Hematopoietic multipotent progenitor cell treated with erythropoietin and hydrocortisone succinate and interleukin-3 and kit ligand, for 4 days (in vitro differentiated cells): ENCODE data around the gene FGGY.
A peak's percentile ranks its signal among the peaks of the same experiment; 100 is the strongest.
"Not testable (repeated sequence)": the region's sequence is repeated elsewhere in the genome, so short reads cannot be mapped to it uniquely, and the experiment has no call there.

Experiments
- DNase-seq: peaks from one replicate; pipeline ENCODE4 v3.0.0-alpha.2; 2015

Gene FGGY

GRCh38 chr1:59522925-59523505 lies 226.1 kb downstream of the FGGY start:
- DNase-seq, result no peak

- DNase-seq, result no peak
These were observed 227.0 kb downstream of the FGGY start for GRCh38 chr1:59523745-59524450.

- DNase-seq, result no peak
These were observed 229.3 kb downstream of the FGGY start for GRCh38 chr1:59526240-59526639.

GRCh38 chr1:59528471-59528870 lies 231.6 kb downstream of the FGGY start:
- no peak for DNase-seq

- DNase-seq, result no peak
These were observed 232.0 kb downstream of the FGGY start for GRCh38 chr1:59528900-59529299.

- DNase-seq, result no peak
These were observed 233.2 kb downstream of the FGGY start for GRCh38 chr1:59530119-59530518.

GRCh38 chr1:59532102-59532501 lies 235.2 kb downstream of the FGGY start:
- DNase-seq, result no peak

GRCh38 chr1:59538476-59538875 lies 241.6 kb downstream of the FGGY start:
- not testable (repeated sequence) for DNase-seq

GRCh38 chr1:59539961-59540681 lies 243.2 kb downstream of the FGGY start:
- no peak for DNase-seq

- DNase-seq, result no peak
These were observed 244.3 kb downstream of the FGGY start for GRCh38 chr1:59541161-59541560.

GRCh38 chr1:59541891-59542290 lies 245.0 kb downstream of the FGGY start:
- no peak for DNase-seq

GRCh38 chr1:59543211-59543668 lies 246.3 kb downstream of the FGGY start:
- DNase-seq, result no peak

GRCh38 chr1:59544615-59545293 lies 247.9 kb downstream of the FGGY start:
- DNase-seq, result no peak

GRCh38 chr1:59545830-59546229 lies 248.9 kb downstream of the FGGY start:
- DNase-seq, result no peak

- no peak for DNase-seq
These were observed 252.4 kb downstream of the FGGY start for GRCh38 chr1:59549066-59549837.

GRCh38 chr1:59549903-59550302 lies 253.0 kb downstream of the FGGY start:
- peak; percentile 55 for DNase-seq

GRCh38 chr1:59552007-59552406 lies 255.1 kb downstream of the FGGY start:
- DNase-seq, result peak; percentile 43

GRCh38 chr1:59553371-59553770 lies 256.5 kb downstream of the FGGY start:
- no peak for DNase-seq

GRCh38 chr1:59554011-59554663 lies 257.2 kb downstream of the FGGY start:
- DNase-seq, result no peak

GRCh38 chr1:59554752-59555151 lies 257.9 kb downstream of the FGGY start:
- no peak for DNase-seq

- no peak for DNase-seq
These were observed 259.5 kb downstream of the FGGY start for GRCh38 chr1:59556398-59556797.
